ENCODE measurements around the gene CCDC85A. TPM values are rescaled to one million over a fixed set of nuclear protein-coding genes. Genes with fewer than 3 reads are reported as not detected.

The CCDC85A gene
- total RNA-seq, 1 experiment from 2014 or later, result 0.10 TPM

- intact Hi-C loops (cut with micrococcal nuclease), result no loop called here
- Histone ChIP-seq H3K9ac (ENCODE audit: low read length) (no peak overlapping the region), H2AFZ (ENCODE audit: low read depth, low read length, poor library complexity, severe bottlenecking) (no peak overlapping the region), H3K4me2 (ENCODE audit: low read length) (no peak overlapping the region), H3K9me2 (ENCODE audit: insufficient read depth) (no peaks in the 10 kb centered on the region), H3K4me1 (ENCODE audit: control insufficient read depth in 1 of 2, insufficient read depth in 2 of 2, low read length in 2 of 2) (no peaks in the 10 kb centered on the region), H3K4me3 (replicated peaks in 1 of 2; ENCODE audit: low read depth in 1 of 2, low read length in 2 of 2) (no peak overlapping the region), H3K36me3 (ENCODE audit: control insufficient read depth in 1 of 2, insufficient read depth in 2 of 2, low read length in 2 of 2) (no peaks in the 10 kb centered on the region), H4K20me1 (ENCODE audit: insufficient read depth) (no peaks in the 10 kb centered on the region), H3K27ac (ENCODE audit: low read depth, low read length) (no peak overlapping the region), H3K79me2 (ENCODE audit: insufficient read depth, low read length) (no peaks in the 10 kb centered on the region), H3K9me3 (ENCODE audit: control insufficient read depth in 1 of 2, insufficient read depth in 1 of 2, low read depth in 1 of 2, low read length in 2 of 2) (no peaks in the 10 kb centered on the region), H3K27me3 (ENCODE audit: insufficient read depth, low read length) (no peaks in the 10 kb centered on the region)
- ChIA-PET CTCF (no interaction called here), RAD21 (ENCODE audit: low non-redundant PET in 1 of 2, low total read pairs in 2 of 2, uncharacterized antibody in 2 of 2, unreplicated experiment in 2 of 2) (no interaction called here), POLR2A (no interaction called here)
- BruUV-seq (replicated peaks), result no TSS peak
- ATAC-seq (no peak), DNase-seq (ENCODE audit: low read depth, low spot score) (no peak)
- no peak for TF ChIP-seq CBX3 (IDR thresholded peaks at IDR 0.05; ENCODE audit: low read depth)
- no peak for TF ChIP-seq POLR2A (IDR thresholded peaks at IDR 0.05; ENCODE audit: borderline replicate concordance, extremely low read depth, insufficient read depth, insufficient read length)
- TF ChIP-seq RAD21 (IDR thresholded peaks at IDR 0.05; ENCODE audit: low read depth), result no peak
- TF ChIP-seq SP1 (IDR thresholded peaks at IDR 0.05; ENCODE audit: low read depth), result no peak
- no peak for TF ChIP-seq TCF7L2 (IDR thresholded peaks at IDR 0.05; ENCODE audit: borderline replicate concordance, extremely low read depth, insufficient read depth, insufficient read length)
- TF ChIP-seq, protein P1, sequence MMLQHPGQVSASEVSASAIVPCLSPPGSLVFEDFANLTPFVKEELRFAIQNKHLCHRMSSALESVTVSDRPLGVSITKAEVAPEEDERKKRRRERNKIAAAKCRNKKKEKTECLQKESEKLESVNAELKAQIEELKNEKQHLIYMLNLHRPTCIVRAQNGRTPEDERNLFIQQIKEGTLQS (IDR thresholded peaks at IDR 0.05), result no peak
- TF ChIP-seq SRF (IDR thresholded peaks at IDR 0.05; ENCODE audit: low read depth), result no peak
- TF ChIP-seq, protein P2, sequence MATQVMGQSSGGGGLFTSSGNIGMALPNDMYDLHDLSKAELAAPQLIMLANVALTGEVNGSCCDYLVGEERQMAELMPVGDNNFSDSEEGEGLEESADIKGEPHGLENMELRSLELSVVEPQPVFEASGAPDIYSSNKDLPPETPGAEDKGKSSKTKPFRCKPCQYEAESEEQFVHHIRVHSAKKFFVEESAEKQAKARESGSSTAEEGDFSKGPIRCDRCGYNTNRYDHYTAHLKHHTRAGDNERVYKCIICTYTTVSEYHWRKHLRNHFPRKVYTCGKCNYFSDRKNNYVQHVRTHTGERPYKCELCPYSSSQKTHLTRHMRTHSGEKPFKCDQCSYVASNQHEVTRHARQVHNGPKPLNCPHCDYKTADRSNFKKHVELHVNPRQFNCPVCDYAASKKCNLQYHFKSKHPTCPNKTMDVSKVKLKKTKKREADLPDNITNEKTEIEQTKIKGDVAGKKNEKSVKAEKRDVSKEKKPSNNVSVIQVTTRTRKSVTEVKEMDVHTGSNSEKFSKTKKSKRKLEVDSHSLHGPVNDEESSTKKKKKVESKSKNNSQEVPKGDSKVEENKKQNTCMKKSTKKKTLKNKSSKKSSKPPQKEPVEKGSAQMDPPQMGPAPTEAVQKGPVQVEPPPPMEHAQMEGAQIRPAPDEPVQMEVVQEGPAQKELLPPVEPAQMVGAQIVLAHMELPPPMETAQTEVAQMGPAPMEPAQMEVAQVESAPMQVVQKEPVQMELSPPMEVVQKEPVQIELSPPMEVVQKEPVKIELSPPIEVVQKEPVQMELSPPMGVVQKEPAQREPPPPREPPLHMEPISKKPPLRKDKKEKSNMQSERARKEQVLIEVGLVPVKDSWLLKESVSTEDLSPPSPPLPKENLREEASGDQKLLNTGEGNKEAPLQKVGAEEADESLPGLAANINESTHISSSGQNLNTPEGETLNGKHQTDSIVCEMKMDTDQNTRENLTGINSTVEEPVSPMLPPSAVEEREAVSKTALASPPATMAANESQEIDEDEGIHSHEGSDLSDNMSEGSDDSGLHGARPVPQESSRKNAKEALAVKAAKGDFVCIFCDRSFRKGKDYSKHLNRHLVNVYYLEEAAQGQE (IDR thresholded peaks at IDR 0.05; ENCODE audit: low read depth), result no peak
- TF ChIP-seq CTCF (IDR thresholded peaks at IDR 0.05 in 2 of 3, conservative IDR thresholded peaks at IDR 0.05 in 1 of 3; ENCODE audit: borderline replicate concordance in 1 of 3, insufficient read depth in 1 of 3, low read depth in 2 of 3, low read length in 2 of 3), result no peak
- no peak for TF ChIP-seq SIN3A (IDR thresholded peaks at IDR 0.05; ENCODE audit: low read depth)
- no peak for TF ChIP-seq YY1 (IDR thresholded peaks at IDR 0.05; ENCODE audit: extremely low read depth, insufficient replicate concordance, low read depth, low read length)
- no peak for TF ChIP-seq ZNF274 (IDR thresholded peaks at IDR 0.05; ENCODE audit: low read depth, low read length)
- no peak for TF ChIP-seq EGR1 (IDR thresholded peaks at IDR 0.05; ENCODE audit: low read depth)
- no peak for TF ChIP-seq ZBTB33 (IDR thresholded peaks at IDR 0.05; ENCODE audit: extremely low read depth, insufficient replicate concordance, low read length)
- TF ChIP-seq POLR2AphosphoS5 (IDR thresholded peaks at IDR 0.05; ENCODE audit: low read depth, low read length), result no peak
- TF ChIP-seq JUND (IDR thresholded peaks at IDR 0.05), result no peak
- no peak for TF ChIP-seq ELF1 (IDR thresholded peaks at IDR 0.05; ENCODE audit: borderline replicate concordance, low read depth)
- no peak for TF ChIP-seq FOSL1 (IDR thresholded peaks at IDR 0.05; ENCODE audit: low read depth)
- TF ChIP-seq CEBPB (IDR thresholded peaks at IDR 0.05; ENCODE audit: low read depth), result no peak
- TF ChIP-seq EZH2phosphoT487 (IDR thresholded peaks at IDR 0.05; ENCODE audit: borderline replicate concordance), result no peak
Observed at GRCh38 chr2:56313500-56313921, 129.7 kb downstream of the CCDC85A start.

All from HCT116 (cell line).